ENCODE data around the gene S100PBP. TPM values are rescaled to one million over a fixed set of nuclear protein-coding genes. Genes with fewer than 3 reads are reported as not detected.
A peak's percentile ranks its signal among the peaks of the same experiment; 100 is the strongest.

Gene S100PBP
- total and polyA plus RNA-seq, 8 donors: 2.9 to 253 (median 19.8) TPM

GRCh38 chr1:32887623-32888022 lies 70.2 kb downstream of the S100PBP start:
- H3K27me3 ChIP-seq: peaks cover 11 to 84% (median 36%) of the 10 kb centered on the region in 3 donors
- DNase-seq: no peak
- H3K36me3 ChIP-seq: no peaks in the 10 kb centered on the region
- no peaks in the 10 kb centered on the region for H3K9me3 ChIP-seq
- intact Hi-C loops (cut with DNase I; ENCODE audit: low total_unique reads): no loop called here
- no peak overlapping the region for H3K27ac ChIP-seq
- WGBS, 5 donors: 72 to 81% (median 76%) methylated on average over 12 of the region's 12 CpGs
- TF ChIP-seq POLR2AphosphoS5 (IDR thresholded peaks at IDR 0.05) (no peak), CTCF (IDR thresholded peaks at IDR 0.05) (no peak), POLR2A (IDR thresholded peaks at IDR 0.05) (no peak), EP300 (IDR thresholded peaks at IDR 0.05) (no peak)
- H3K4me1 ChIP-seq: peaks cover 7 to 19% (median 15%) of the 10 kb centered on the region in 4 donors
- H3K4me3 ChIP-seq: no peak overlapping the region

- Histone ChIP-seq H3K4me3 (no peak overlapping the region), H3K4me1 (peaks cover 12 to 24% (median 21%) of the 10 kb centered on the region in 4 donors), H3K9me3 (no peaks in the 10 kb centered on the region), H3K36me3 (no peaks in the 10 kb centered on the region), H3K27me3 (peaks cover 11 to 89% (median 42%) of the 10 kb centered on the region in 3 donors), H3K27ac (no peak overlapping the region)
- 65 to 80% (median 69%) methylated on average over 3 of the region's 3 CpGs for WGBS, 5 donors
- DNase-seq: no peak
- TF ChIP-seq EP300 (IDR thresholded peaks at IDR 0.05) (no peak), CTCF (IDR thresholded peaks at IDR 0.05) (no peak), POLR2AphosphoS5 (IDR thresholded peaks at IDR 0.05) (no peak), POLR2A (IDR thresholded peaks at IDR 0.05) (no peak)
- intact Hi-C loops (cut with DNase I; ENCODE audit: low total_unique reads): no loop called here
Measured at GRCh38 chr1:32888134-32888533, 70.7 kb downstream of the S100PBP start.

GRCh38 chr1:32888677-32889420 lies 71.4 kb downstream of the S100PBP start:
- peaks cover 11 to 95% (median 49%) of the 10 kb centered on the region in 3 donors for H3K27me3 ChIP-seq
- 89 to 92% (median 90%) methylated on average over 24 of the region's 24 CpGs for WGBS, 5 donors
- TF ChIP-seq EP300 (IDR thresholded peaks at IDR 0.05): no peak
- TF ChIP-seq CTCF (IDR thresholded peaks at IDR 0.05): no peak
- no peak for TF ChIP-seq POLR2AphosphoS5 (IDR thresholded peaks at IDR 0.05)
- TF ChIP-seq POLR2A (IDR thresholded peaks at IDR 0.05): no peak
- intact Hi-C loops (cut with DNase I; ENCODE audit: low total_unique reads): no loop called here
- H3K27ac ChIP-seq: no peak overlapping the region
- no peaks in the 10 kb centered on the region for H3K9me3 ChIP-seq
- no peak overlapping the region for H3K4me3 ChIP-seq
- no peaks in the 10 kb centered on the region for H3K36me3 ChIP-seq
- peak in 1 of 2 donors; percentile 0 for DNase-seq
- peaks cover 19 to 31% (median 28%) of the 10 kb centered on the region in 4 donors for H3K4me1 ChIP-seq

- no peak overlapping the region for H3K4me3 ChIP-seq
- TF ChIP-seq POLR2AphosphoS5 (IDR thresholded peaks at IDR 0.05): no peak
- no peak for TF ChIP-seq POLR2A (IDR thresholded peaks at IDR 0.05)
- no peak for TF ChIP-seq CTCF (IDR thresholded peaks at IDR 0.05)
- no peak for TF ChIP-seq EP300 (IDR thresholded peaks at IDR 0.05)
- peaks cover 11 to 90% (median 45%) of the 10 kb centered on the region in 3 donors for H3K27me3 ChIP-seq
- peaks cover 0 to 2% (median under 1%) of the 10 kb centered on the region in 4 donors for H3K36me3 ChIP-seq
- no peak overlapping the region for H3K27ac ChIP-seq
- intact Hi-C loops (cut with DNase I; ENCODE audit: low total_unique reads): no loop called here
- DNase-seq: no peak
- H3K4me1 ChIP-seq: peaks cover 21 to 36% (median 33%) of the 10 kb centered on the region in 4 donors
- H3K9me3 ChIP-seq: no peaks in the 10 kb centered on the region
- WGBS, 5 donors: 80 to 91% (median 84%) methylated on average over 3 of the region's 3 CpGs
Measured at GRCh38 chr1:32889731-32890278, 72.4 kb downstream of the S100PBP start.

Measured in stomach (tissue), 9 donors.